ENCODE measurements around the gene SNED1. TPM values are rescaled to one million over a fixed set of nuclear protein-coding genes. Genes with fewer than 3 reads are reported as not detected.

Gene SNED1
- total RNA-seq, 8 experiments from 2014 or later: 0.71 to 15.4 (median 2.8) TPM

DNA sequence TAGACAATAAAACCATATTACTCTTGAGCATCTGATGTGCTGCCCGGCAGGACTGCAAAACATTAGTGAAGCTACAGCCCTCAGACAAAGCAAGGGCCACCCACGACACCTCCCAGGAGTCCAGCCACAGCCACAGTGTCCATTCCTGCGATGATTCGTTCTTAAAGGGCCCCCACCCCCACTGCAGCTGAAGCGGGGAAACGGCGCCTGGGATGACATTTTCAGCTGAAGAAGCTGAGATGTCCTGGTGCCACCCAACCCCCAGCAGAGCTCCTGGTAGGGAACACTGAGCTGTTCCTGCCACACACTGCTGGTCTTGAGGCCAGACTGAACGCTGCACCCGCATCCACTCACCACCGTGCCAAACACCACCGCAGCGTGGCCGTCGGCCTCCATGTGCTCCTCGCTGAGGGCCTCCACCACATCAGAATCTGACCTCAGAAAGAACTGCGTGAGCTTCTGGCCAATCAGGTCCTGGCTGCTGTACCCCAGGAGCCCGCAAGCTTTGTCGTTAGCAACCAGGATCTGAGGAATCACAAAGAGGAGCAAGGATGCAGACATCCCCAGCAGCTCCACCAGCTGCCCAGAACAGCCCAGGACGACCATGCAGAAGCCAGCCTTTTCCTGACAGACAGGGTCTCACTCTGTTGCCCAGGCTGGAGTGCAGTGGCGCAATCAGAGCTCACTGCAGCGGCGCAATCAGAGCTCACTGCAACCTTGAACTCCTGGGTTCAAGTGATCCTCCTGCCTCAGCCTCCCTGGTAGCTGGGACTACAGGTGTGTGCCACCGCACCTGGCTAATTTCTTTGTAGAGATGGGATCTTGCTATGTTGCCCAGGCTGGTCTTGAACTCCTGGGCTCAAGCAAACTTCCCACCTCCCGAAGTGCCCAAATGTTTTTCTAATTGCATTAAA is 141.4 kb downstream of the SNED1 start:
- in situ Hi-C loops (cut with MboI; ENCODE audit: low pct_unique_long_range_greater_than_20kb in 2 of 9, low sequenced_read_pairs in 9 of 9, unreplicated experiment in 9 of 9): no loop called here
- ATAC-seq (replicated peaks in 6 of 8): no peak
- Histone ChIP-seq H3K4me1 (replicated peaks in 1 of 2) (no peaks in the 10 kb centered on the region), H3K4me3 (no peak overlapping the region), H3K27ac (no peak overlapping the region)
- 67 to 94% (median 78%) methylated on average over 1 to 9 of the region's 24 CpGs; no CpG with 5 or more reads in 4 of the 10 experiments for WGBS, 10 experiments

DNA sequence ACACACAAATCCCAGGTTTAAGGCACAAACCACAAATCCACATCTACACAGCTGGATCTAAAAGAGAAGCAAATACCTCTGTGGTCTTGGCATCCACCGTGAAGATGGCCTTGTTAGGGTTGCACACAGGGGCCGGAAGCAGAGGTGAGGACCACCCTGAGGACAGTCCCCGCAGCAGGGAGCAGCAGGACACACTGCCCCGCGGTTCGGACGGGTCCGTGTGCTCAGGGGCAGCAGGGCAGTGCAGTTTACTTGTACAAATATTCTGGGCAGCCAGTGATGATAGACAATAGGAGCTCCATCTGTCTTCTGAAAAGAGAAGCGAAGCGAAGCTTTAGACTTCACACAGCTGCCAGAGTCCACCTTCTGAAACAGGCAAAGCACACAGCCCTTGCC is 142.0 kb downstream of the SNED1 start:
- Histone ChIP-seq H3K4me3 (no peak overlapping the region), H3K4me1 (replicated peaks in 1 of 2) (no peaks in the 10 kb centered on the region), H3K27ac (no peak overlapping the region)
- no peak for ATAC-seq (replicated peaks in 6 of 8)
- WGBS, 10 experiments: 83 to 100% (median 86%) methylated on average over 1 to 8 of the region's 10 CpGs; no CpG with 5 or more reads in 6 of the 10 experiments
- in situ Hi-C loops (cut with MboI; ENCODE audit: low pct_unique_long_range_greater_than_20kb in 2 of 9, low sequenced_read_pairs in 9 of 9, unreplicated experiment in 9 of 9): no loop called here

DNA sequence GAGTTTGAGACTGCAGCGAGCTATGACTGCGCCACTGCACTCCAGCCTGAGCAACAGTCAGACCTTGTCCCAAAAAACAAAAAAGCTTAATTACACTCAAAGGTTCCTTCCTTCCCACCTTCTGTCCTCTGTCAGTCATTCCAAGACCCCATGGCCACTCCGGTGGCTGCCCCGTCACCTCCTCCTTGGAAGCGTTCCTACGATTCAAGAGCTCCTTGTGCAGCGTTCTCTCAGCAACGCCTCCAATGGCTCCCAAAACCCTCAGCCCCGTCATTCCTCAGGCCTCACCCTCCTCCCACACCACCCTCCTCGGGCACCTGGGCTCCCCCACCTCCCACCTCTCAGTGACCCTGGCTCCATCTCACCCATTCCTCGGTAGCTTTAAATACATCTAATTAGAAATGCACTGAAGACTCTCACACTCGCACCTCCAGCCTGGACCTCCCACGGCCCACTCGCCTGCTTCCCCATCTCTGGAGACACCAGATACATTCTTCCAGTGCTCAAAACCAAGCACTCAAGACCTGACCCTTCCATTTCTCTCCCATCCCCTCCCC is 142.9 kb downstream of the SNED1 start:
- in situ Hi-C loops (cut with MboI; ENCODE audit: low pct_unique_long_range_greater_than_20kb in 2 of 9, low sequenced_read_pairs in 9 of 9, unreplicated experiment in 9 of 9): no loop called here
- WGBS, 10 experiments: 88 to 100% (median 95%) methylated on average over 1 to 6 of the region's 14 CpGs; no CpG with 5 or more reads in 5 of the 10 experiments
- ATAC-seq (replicated peaks in 6 of 8): no peak
- H3K4me1 ChIP-seq (replicated peaks in 1 of 2): no peaks in the 10 kb centered on the region
- no peak overlapping the region for H3K27ac ChIP-seq
- H3K4me3 ChIP-seq: no peak overlapping the region

DNA sequence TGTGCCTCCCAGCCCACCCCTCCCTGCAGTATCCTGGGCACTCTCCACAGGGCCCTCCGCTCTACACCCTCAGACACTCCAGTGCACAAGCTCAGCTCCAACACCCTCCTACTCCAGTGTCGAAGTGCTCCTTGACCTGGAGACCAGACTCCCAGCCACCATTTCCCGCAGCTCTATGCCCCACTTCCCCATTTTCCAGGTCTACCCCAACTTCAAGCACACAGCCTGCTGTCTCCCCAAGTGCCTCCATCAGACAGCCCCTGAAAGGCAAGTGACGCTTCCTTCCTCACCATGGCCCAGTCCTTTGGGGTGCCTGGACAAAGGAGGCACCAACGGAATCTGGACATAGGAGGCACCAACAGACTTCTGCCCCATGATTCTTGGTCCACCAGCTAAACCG is 143.6 kb downstream of the SNED1 start:
- Histone ChIP-seq H3K4me1 (replicated peaks in 1 of 2) (no peaks in the 10 kb centered on the region), H3K27ac (no peak overlapping the region), H3K4me3 (no peak overlapping the region)
- WGBS, 10 experiments: 60 to 100% (median 100%) methylated on average over 1 to 5 of the region's 6 CpGs; no CpG with 5 or more reads in 5 of the 10 experiments
- ATAC-seq (replicated peaks in 6 of 8): no peak
- in situ Hi-C loops (cut with MboI; ENCODE audit: low pct_unique_long_range_greater_than_20kb in 2 of 9, low sequenced_read_pairs in 9 of 9, unreplicated experiment in 9 of 9): no loop called here

DNA sequence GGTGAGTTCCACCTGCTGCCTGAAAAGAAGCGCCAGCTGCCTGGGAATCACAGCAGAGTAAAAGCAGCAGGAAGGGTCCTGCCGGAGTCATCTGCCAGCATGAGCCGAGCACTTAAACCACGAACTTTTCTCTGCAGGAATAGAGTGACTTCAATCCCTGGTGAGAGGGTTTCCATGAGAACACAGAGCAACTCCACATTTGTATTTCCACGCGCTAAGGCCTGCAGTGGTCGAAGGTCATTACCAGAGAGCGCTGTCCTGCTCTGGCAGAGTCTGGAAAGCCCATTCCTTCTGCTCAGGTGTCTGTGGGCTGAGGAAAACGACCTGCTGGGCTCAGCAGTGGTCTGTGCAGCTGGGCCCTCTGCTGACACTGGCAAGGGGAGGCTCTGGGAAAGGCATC is 144.2 kb downstream of the SNED1 start:
- H3K27ac ChIP-seq: no peak overlapping the region
- 79 to 100% (median 91%) methylated on average over 1 to 9 of the region's 9 CpGs; no CpG with 5 or more reads in 3 of the 10 experiments for WGBS, 10 experiments
- in situ Hi-C loops (cut with MboI; ENCODE audit: low pct_unique_long_range_greater_than_20kb in 2 of 9, low sequenced_read_pairs in 9 of 9, unreplicated experiment in 9 of 9): no loop called here
- H3K4me1 ChIP-seq (replicated peaks in 1 of 2): no peaks in the 10 kb centered on the region
- no peak for ATAC-seq (replicated peaks in 6 of 8)
- no peak overlapping the region for H3K4me3 ChIP-seq

Other genes starting within 250 kb of the SNED1 start
- gene KIF1A, start 178.4 kb upstream of the SNED1 start, total RNA-seq: 100 to 1,000 TPM in 5 of 8 experiments, 1 to 10 TPM in 2, under 1 TPM in 1; 0.36 to 180 (median 118) TPM
- gene AGXT, start 129.8 kb upstream of the SNED1 start, total RNA-seq: under 1 TPM in 5 of 8 experiments, not detected in 3; 0.14 to 1.00 (median 0.38) TPM
- gene MAB21L4, start 102.5 kb upstream of the SNED1 start, total RNA-seq: under 1 TPM in 4 of 8 experiments, not detected in 4; 0.08 to 0.38 (median 0.21) TPM
- 1 to 10 TPM in 1 of 8 experiments, under 1 TPM in 5, not detected in 2; 0.29 to 3.4 (median 0.64) TPM for gene CROCC2, start 92.3 kb upstream of the SNED1 start, total RNA-seq
- 10 to 100 TPM; 21.6 to 39.3 (median 30.5) TPM for gene MTERF4, start 103.7 kb downstream of the SNED1 start, total RNA-seq
- 10 to 100 TPM in 5 of 8 experiments, 1 to 10 TPM in 3; 1.8 to 21.1 (median 11.0) TPM for gene PASK, start 150.9 kb downstream of the SNED1 start, total RNA-seq
- gene PPP1R7, start 151.8 kb downstream of the SNED1 start, total RNA-seq: 100 to 1,000 TPM in 1 of 8 experiments, 10 to 100 TPM in 7; 40.0 to 109 (median 63.1) TPM
- gene ANO7, start 190.1 kb downstream of the SNED1 start, total RNA-seq: 1 to 10 TPM in 6 of 8 experiments, under 1 TPM in 2; 0.54 to 3.2 (median 1.7) TPM